NB4 (cell line): ENCODE results near the gene ARRDC4.

ENCODE experiments used
- MYC ChIP-seq: IDR thresholded peaks from 2 replicates; pipeline ENCODE4 v1.6.1; 2011; ENCODE audit warnings: low read depth, low read length
- POLR2A ChIP-seq: IDR thresholded peaks from 2 replicates; pipeline ENCODE4 v1.6.1; 2011; ENCODE audit warnings: mild to moderate bottlenecking; ENCODE audit not compliant: insufficient read length; ENCODE audit errors: extremely low read depth
- TF ChIP-seq, protein P1 (sequence below): IDR thresholded peaks from one replicate; pipeline ENCODE4 v1.5.1; 2012; ENCODE audit warnings: low read depth, low read length
- TF ChIP-seq, protein P2 (sequence below): IDR thresholded peaks from 2 replicates; pipeline ENCODE4 v1.6.1; 2011; ENCODE audit warnings: low read depth, low read length

DNA sequence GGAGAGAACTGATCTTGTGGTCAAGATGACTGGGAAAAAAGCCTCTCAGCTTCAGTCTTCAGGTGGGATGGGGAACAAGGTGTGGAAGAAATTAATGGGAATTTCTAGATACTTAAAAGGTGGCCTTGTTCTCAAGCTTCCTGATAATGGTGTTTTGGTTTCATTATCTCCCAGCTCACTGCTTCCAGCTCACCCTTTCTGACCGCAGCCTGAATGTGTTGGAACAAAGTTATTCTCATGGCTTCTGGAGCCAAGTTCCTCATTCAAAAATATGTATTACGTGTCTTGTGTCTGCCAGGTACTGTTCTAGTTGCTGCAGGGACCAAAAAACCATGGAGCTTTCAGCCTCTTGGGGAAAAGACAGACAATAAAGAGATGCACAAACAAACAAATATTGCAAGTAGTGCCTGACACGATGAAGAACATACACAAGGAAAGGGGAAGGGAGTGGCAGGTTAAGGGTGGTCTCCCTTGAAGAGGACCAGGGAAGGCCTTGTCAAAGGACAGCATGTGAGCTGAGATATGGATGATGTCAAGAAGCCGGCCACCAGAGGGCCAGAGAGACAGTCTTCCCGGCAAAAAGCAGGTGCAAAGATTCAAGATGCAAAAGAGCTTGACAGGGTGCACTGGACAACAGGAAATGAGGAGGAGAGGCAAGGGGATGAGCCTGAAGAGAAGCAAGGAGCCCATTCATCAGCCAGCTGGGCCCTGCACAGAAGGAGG, 35.5 kb downstream of the ARRDC4 start:
- TF ChIP-seq, protein P1, sequence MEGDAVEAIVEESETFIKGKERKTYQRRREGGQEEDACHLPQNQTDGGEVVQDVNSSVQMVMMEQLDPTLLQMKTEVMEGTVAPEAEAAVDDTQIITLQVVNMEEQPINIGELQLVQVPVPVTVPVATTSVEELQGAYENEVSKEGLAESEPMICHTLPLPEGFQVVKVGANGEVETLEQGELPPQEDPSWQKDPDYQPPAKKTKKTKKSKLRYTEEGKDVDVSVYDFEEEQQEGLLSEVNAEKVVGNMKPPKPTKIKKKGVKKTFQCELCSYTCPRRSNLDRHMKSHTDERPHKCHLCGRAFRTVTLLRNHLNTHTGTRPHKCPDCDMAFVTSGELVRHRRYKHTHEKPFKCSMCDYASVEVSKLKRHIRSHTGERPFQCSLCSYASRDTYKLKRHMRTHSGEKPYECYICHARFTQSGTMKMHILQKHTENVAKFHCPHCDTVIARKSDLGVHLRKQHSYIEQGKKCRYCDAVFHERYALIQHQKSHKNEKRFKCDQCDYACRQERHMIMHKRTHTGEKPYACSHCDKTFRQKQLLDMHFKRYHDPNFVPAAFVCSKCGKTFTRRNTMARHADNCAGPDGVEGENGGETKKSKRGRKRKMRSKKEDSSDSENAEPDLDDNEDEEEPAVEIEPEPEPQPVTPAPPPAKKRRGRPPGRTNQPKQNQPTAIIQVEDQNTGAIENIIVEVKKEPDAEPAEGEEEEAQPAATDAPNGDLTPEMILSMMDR = peak; percentile 33
- TF ChIP-seq POLR2A = no peak
- no peak for TF ChIP-seq MYC
- TF ChIP-seq, protein P2, sequence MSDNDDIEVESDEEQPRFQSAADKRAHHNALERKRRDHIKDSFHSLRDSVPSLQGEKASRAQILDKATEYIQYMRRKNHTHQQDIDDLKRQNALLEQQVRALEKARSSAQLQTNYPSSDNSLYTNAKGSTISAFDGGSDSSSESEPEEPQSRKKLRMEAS = no peak
